ENCODE data around the gene ARID3C.

The ARID3C gene

DNA sequence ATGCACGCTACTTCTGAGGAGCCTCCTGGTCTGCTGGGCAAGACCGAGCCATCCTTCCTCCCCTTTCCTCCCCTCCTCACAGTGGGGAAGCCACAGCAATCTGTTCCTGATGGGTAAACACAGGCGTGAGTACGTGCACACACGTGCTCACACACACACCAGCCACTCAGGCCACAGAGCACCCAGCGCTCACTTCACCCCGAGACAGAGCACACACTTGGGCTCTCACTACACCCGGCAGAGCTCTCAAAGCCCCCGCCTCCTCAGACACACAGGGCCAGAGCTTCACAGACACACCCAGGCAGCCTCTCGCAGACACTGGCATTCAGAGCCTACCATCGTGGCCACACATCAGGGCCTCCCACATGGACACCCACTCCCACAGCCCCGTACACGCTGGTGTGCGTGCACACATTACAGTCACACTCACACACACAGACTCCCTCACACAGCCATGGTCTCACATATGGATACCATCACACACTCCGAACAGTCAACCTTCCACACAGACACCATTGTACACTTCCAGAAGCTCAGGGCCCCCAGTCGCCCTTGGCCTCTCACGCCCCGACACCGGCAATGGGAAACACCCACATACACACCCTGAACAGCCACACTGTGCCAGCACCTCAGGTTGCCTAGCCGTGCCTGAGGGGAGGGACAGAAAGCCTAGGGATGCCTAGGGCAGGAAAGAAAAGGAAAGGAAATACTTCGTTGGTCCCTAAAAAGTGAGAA lies 52.8 kb downstream of the ARID3C start:
- peaks cover 12% of the 10 kb centered on the region for H3K4me1 ChIP-seq (ENCODE audit: control insufficient read depth, insufficient read depth, low read depth, low read length)
- H3K27ac ChIP-seq (ENCODE audit: low read length, poor library complexity, severe bottlenecking), result no peak overlapping the region
- no peak overlapping the region for H2AFZ ChIP-seq (ENCODE audit: low read depth, low read length)
- H3K79me1 ChIP-seq (replicated peaks; ENCODE audit: low read length, poor library complexity, severe bottlenecking), result no peaks in the 10 kb centered on the region
- no peak overlapping the region for H2BK120ac ChIP-seq (ENCODE audit: low read depth, low read length)
- DNase-seq, result no peak
- 69% methylated on average over 18 of the region's 21 CpGs for WGBS
- H3K36me3 ChIP-seq (ENCODE audit: control insufficient read depth in 1 of 2, insufficient read depth in 2 of 2, low read depth in 1 of 2, low read length in 2 of 2), result no peaks in the 10 kb centered on the region
- no peak overlapping the region for H2BK5ac ChIP-seq (ENCODE audit: low read depth, low read length, poor library complexity, severe bottlenecking)
- no peaks in the 10 kb centered on the region for H3K9me3 ChIP-seq (ENCODE audit: control insufficient read depth, low read length)
- H3K9ac ChIP-seq (ENCODE audit: low read length), result no peak overlapping the region
- H3K18ac ChIP-seq (ENCODE audit: low read depth in 1 of 2, low read length in 2 of 2), result no peak overlapping the region
- no peak overlapping the region for H2AK5ac ChIP-seq (ENCODE audit: low read length, severe bottlenecking)
- H4K91ac ChIP-seq (ENCODE audit: low read length), result no peak overlapping the region
- no peak overlapping the region for H3K23ac ChIP-seq (ENCODE audit: low read length in 2 of 2)
- H3K27me3 ChIP-seq (ENCODE audit: control insufficient read depth in 1 of 2, insufficient read depth in 1 of 2, low read length in 2 of 2), result peaks cover 55 to 93% of the 10 kb centered on the region in 2 experiments
- no peak overlapping the region for H4K8ac ChIP-seq (ENCODE audit: low read length)
- H2BK15ac ChIP-seq (ENCODE audit: low read depth, poor library complexity, severe bottlenecking), result no peak overlapping the region
- no peak overlapping the region for H3K4me2 ChIP-seq (ENCODE audit: low read length, poor library complexity, severe bottlenecking)
- no peak overlapping the region for H2BK12ac ChIP-seq (ENCODE audit: low read length in 2 of 2)
- H3K14ac ChIP-seq (ENCODE audit: low read length in 2 of 2), result no peak overlapping the region
- no peak overlapping the region for H3K4me3 ChIP-seq (ENCODE audit: insufficient read depth in 1 of 2, low read depth in 1 of 2, low read length in 2 of 2)
- H3K4ac ChIP-seq (ENCODE audit: low read depth in 1 of 2, low read length in 2 of 2), result no peak overlapping the region

DNA sequence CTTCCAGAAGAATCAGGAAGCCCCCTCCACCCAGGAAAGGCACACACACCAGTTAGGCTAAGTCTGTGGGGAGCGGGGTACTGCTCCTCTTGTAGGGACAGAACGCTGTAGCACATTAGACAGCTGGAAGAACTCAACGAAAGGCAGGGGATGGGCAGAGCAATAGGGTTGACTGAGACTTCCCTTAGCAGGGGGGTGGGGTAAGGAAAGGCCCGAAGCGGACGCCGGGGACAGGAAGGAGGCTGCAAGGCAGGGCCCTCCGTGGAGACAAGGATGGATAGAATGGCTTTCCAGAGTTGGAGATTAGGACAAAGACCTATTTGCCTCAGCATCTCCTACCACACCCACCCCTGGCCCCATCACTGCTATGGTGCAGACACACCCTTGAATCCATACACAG lies 53.6 kb downstream of the ARID3C start:
- Histone ChIP-seq H3K4me2 (ENCODE audit: low read length, poor library complexity, severe bottlenecking) (no peak overlapping the region), H3K23ac (ENCODE audit: low read length in 2 of 2) (no peak overlapping the region), H2BK120ac (ENCODE audit: low read depth, low read length) (no peak overlapping the region), H3K4me1 (ENCODE audit: control insufficient read depth, insufficient read depth, low read depth, low read length) (peaks cover 12% of the 10 kb centered on the region), H2BK12ac (ENCODE audit: low read length in 2 of 2) (no peak overlapping the region), H3K9me3 (ENCODE audit: control insufficient read depth, low read length) (no peaks in the 10 kb centered on the region), H4K91ac (ENCODE audit: low read length) (no peak overlapping the region), H2AK5ac (ENCODE audit: low read length, severe bottlenecking) (no peak overlapping the region), H3K27me3 (ENCODE audit: control insufficient read depth in 1 of 2, insufficient read depth in 1 of 2, low read length in 2 of 2) (peaks cover 48 to 93% of the 10 kb centered on the region in 2 experiments), H3K79me1 (replicated peaks; ENCODE audit: low read length, poor library complexity, severe bottlenecking) (no peaks in the 10 kb centered on the region), H3K27ac (ENCODE audit: low read length, poor library complexity, severe bottlenecking) (no peak overlapping the region), H3K9ac (ENCODE audit: low read length) (no peak overlapping the region), H2AFZ (ENCODE audit: low read depth, low read length) (no peak overlapping the region), H2BK15ac (ENCODE audit: low read depth, poor library complexity, severe bottlenecking) (no peak overlapping the region), H3K4me3 (ENCODE audit: insufficient read depth in 1 of 2, low read depth in 1 of 2, low read length in 2 of 2) (no peak overlapping the region), H3K14ac (ENCODE audit: low read length in 2 of 2) (no peak overlapping the region), H3K18ac (ENCODE audit: low read depth in 1 of 2, low read length in 2 of 2) (no peak overlapping the region), H3K36me3 (ENCODE audit: control insufficient read depth in 1 of 2, insufficient read depth in 2 of 2, low read depth in 1 of 2, low read length in 2 of 2) (no peaks in the 10 kb centered on the region), H4K8ac (ENCODE audit: low read length) (no peak overlapping the region), H3K4ac (ENCODE audit: low read depth in 1 of 2, low read length in 2 of 2) (no peak overlapping the region), H2BK5ac (ENCODE audit: low read depth, low read length, poor library complexity, severe bottlenecking) (no peak overlapping the region)
- no peak for DNase-seq
- 60% methylated on average over 6 of the region's 8 CpGs for WGBS

DNA sequence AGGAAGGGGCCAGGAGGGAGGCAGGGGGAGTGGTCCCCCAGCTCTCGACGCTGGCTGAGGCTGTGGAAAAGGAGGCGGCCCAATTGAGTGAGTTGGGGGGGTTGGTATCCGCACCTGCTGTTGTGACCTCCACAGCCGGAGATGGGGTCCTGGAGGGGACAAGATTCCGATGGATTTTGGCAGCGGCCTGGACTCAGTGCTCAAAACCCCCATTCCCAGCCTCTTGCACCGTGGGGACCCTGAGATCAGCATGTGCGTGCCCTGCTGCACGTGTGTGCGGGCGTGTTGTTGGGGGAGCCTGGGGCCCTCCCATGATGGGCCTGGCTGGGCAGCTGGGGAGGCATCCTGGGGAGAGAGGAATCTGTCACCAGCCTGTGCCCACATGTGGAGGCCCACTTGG lies 54.3 kb downstream of the ARID3C start:
- no peak for DNase-seq
- H3K9ac ChIP-seq (ENCODE audit: low read length), result no peak overlapping the region
- 94% methylated on average over 12 of the region's 12 CpGs for WGBS
- H3K4me1 ChIP-seq (ENCODE audit: control insufficient read depth, insufficient read depth, low read depth, low read length), result peaks cover 12% of the 10 kb centered on the region
- H3K4ac ChIP-seq (ENCODE audit: low read depth in 1 of 2, low read length in 2 of 2), result no peak overlapping the region
- no peak overlapping the region for H3K23ac ChIP-seq (ENCODE audit: low read length in 2 of 2)
- no peak overlapping the region for H3K4me2 ChIP-seq (ENCODE audit: low read length, poor library complexity, severe bottlenecking)
- H3K36me3 ChIP-seq (ENCODE audit: control insufficient read depth in 1 of 2, insufficient read depth in 2 of 2, low read depth in 1 of 2, low read length in 2 of 2), result no peaks in the 10 kb centered on the region
- H2BK5ac ChIP-seq (ENCODE audit: low read depth, low read length, poor library complexity, severe bottlenecking), result no peak overlapping the region
- no peak overlapping the region for H2AFZ ChIP-seq (ENCODE audit: low read depth, low read length)
- H4K91ac ChIP-seq (ENCODE audit: low read length), result no peak overlapping the region
- H3K14ac ChIP-seq (ENCODE audit: low read length in 2 of 2), result no peak overlapping the region
- no peak overlapping the region for H2BK120ac ChIP-seq (ENCODE audit: low read depth, low read length)
- H3K27me3 ChIP-seq (ENCODE audit: control insufficient read depth in 1 of 2, insufficient read depth in 1 of 2, low read length in 2 of 2), result peaks cover 46 to 93% of the 10 kb centered on the region in 2 experiments
- no peak overlapping the region for H3K27ac ChIP-seq (ENCODE audit: low read length, poor library complexity, severe bottlenecking)
- H3K79me1 ChIP-seq (replicated peaks; ENCODE audit: low read length, poor library complexity, severe bottlenecking), result no peaks in the 10 kb centered on the region
- no peaks in the 10 kb centered on the region for H3K9me3 ChIP-seq (ENCODE audit: control insufficient read depth, low read length)
- H2BK12ac ChIP-seq (ENCODE audit: low read length in 2 of 2), result no peak overlapping the region
- no peak overlapping the region for H3K4me3 ChIP-seq (ENCODE audit: insufficient read depth in 1 of 2, low read depth in 1 of 2, low read length in 2 of 2)
- H3K18ac ChIP-seq (ENCODE audit: low read depth in 1 of 2, low read length in 2 of 2), result no peak overlapping the region
- no peak overlapping the region for H2AK5ac ChIP-seq (ENCODE audit: low read length, severe bottlenecking)
- no peak overlapping the region for H2BK15ac ChIP-seq (ENCODE audit: low read depth, poor library complexity, severe bottlenecking)
- no peak overlapping the region for H4K8ac ChIP-seq (ENCODE audit: low read length)

DNA sequence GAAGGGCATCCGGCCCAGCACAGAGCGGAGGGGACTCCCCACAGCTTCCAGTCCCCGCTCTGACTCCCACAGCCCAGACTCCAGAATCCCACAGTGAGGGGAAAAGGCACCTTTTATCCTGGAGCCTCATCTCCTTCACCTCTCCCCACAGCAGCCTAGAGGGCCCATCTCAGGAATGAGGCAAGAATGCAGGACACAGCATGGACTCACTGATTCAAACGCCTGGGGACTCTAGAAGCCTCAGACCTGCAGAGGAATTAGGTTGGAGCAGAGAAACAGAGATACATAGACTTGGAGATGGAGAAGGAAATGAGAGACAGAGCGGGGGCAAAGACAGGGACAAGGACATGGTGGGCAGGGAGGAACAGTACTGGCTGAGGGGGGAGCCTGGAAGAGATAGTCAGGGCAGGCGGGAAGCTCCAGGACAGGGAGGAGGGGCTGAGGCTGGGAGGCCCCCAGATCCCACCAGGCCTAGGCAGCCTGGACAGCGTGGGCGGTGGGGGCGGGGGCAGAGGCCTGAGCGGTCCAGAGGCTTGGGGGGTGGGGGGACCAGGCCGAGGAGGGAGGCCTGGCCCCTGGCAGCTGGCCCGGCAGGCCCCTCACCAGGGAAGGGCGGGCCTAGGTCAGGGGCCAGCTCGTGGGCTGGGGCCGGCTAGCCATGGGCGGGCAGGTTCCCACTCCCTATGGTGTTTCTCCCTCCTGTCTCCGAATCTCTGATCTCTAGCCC lies 55.1 kb downstream of the ARID3C start:
- peaks cover 10% of the 10 kb centered on the region for H3K4me1 ChIP-seq (ENCODE audit: control insufficient read depth, insufficient read depth, low read depth, low read length)
- no peak overlapping the region for H3K18ac ChIP-seq (ENCODE audit: low read depth in 1 of 2, low read length in 2 of 2)
- no peak overlapping the region for H4K91ac ChIP-seq (ENCODE audit: low read length)
- no peak overlapping the region for H2BK120ac ChIP-seq (ENCODE audit: low read depth, low read length)
- H3K4me3 ChIP-seq (ENCODE audit: insufficient read depth in 1 of 2, low read depth in 1 of 2, low read length in 2 of 2), result no peak overlapping the region
- no peak overlapping the region for H2BK12ac ChIP-seq (ENCODE audit: low read length in 2 of 2)
- no peak overlapping the region for H3K4ac ChIP-seq (ENCODE audit: low read depth in 1 of 2, low read length in 2 of 2)
- no peak overlapping the region for H2AK5ac ChIP-seq (ENCODE audit: low read length, severe bottlenecking)
- H2AFZ ChIP-seq (ENCODE audit: low read depth, low read length), result no peak overlapping the region
- no peaks in the 10 kb centered on the region for H3K79me1 ChIP-seq (replicated peaks; ENCODE audit: low read length, poor library complexity, severe bottlenecking)
- no peak for DNase-seq
- no peak overlapping the region for H3K27ac ChIP-seq (ENCODE audit: low read length, poor library complexity, severe bottlenecking)
- no peak overlapping the region for H3K4me2 ChIP-seq (ENCODE audit: low read length, poor library complexity, severe bottlenecking)
- H2BK5ac ChIP-seq (ENCODE audit: low read depth, low read length, poor library complexity, severe bottlenecking), result no peak overlapping the region
- H3K9ac ChIP-seq (ENCODE audit: low read length), result no peak overlapping the region
- no peaks in the 10 kb centered on the region for H3K9me3 ChIP-seq (ENCODE audit: control insufficient read depth, low read length)
- peaks cover 44 to 93% of the 10 kb centered on the region in 2 experiments for H3K27me3 ChIP-seq (ENCODE audit: control insufficient read depth in 1 of 2, insufficient read depth in 1 of 2, low read length in 2 of 2)
- no peak overlapping the region for H2BK15ac ChIP-seq (ENCODE audit: low read depth, poor library complexity, severe bottlenecking)
- no peak overlapping the region for H3K23ac ChIP-seq (ENCODE audit: low read length in 2 of 2)
- WGBS, result 60% methylated on average over 16 of the region's 17 CpGs
- no peaks in the 10 kb centered on the region for H3K36me3 ChIP-seq (ENCODE audit: control insufficient read depth in 1 of 2, insufficient read depth in 2 of 2, low read depth in 1 of 2, low read length in 2 of 2)
- no peak overlapping the region for H3K14ac ChIP-seq (ENCODE audit: low read length in 2 of 2)
- no peak overlapping the region for H4K8ac ChIP-seq (ENCODE audit: low read length)
